HG03064 (cell line): ENCODE results near the gene MLEC.
A peak's percentile ranks its signal among the peaks of the same experiment; 100 is the strongest.

ENCODE experiments used
- ATAC-seq: cut with Tn5 transposase; IDR thresholded peaks from one replicate; pipeline ENCODE4 v1.9.1; 2021; ENCODE audit warnings: low read depth; ENCODE audit not compliant: unreplicated experiment

MLEC gene

GRCh38 chr12:120686690-120687577 lies at the start of gene MLEC:
TSS of gene MLEC (plus strand) at chr12:120687149. CDS start at chr12:120687297, 148 bp downstream.
- ATAC-seq = peak; percentile 59

GRCh38 chr12:120639771-120640721 lies 46.9 kb upstream of the MLEC start, which contains the start of gene CABP1:
TSS of gene CABP1 (plus strand) at chr12:120640626. CDS start at chr12:120640686, 60 bp downstream.
- ATAC-seq = no peak

- no peak for ATAC-seq
These were observed 45.8 kb upstream of the MLEC start for GRCh38 chr12:120640861-120641833.

GRCh38 chr12:120642121-120642520 lies 44.8 kb upstream of the MLEC start:
- no peak for ATAC-seq

GRCh38 chr12:120642826-120643225 lies 44.1 kb upstream of the MLEC start:
- ATAC-seq = no peak

- no peak for ATAC-seq
These were observed 43.4 kb upstream of the MLEC start for GRCh38 chr12:120643574-120643973.

GRCh38 chr12:120646044-120646443 lies 40.9 kb upstream of the MLEC start:
- no peak for ATAC-seq

GRCh38 chr12:120647375-120647755 lies 39.6 kb upstream of the MLEC start:
- no peak for ATAC-seq

- ATAC-seq = no peak
These were observed 37.3 kb upstream of the MLEC start for GRCh38 chr12:120649442-120650232.

GRCh38 chr12:120650233-120650690 lies 36.7 kb upstream of the MLEC start:
- ATAC-seq = no peak

- no peak for ATAC-seq
These were observed 35.1 kb upstream of the MLEC start for GRCh38 chr12:120651821-120652220.

- ATAC-seq = no peak
These were observed 34.1 kb upstream of the MLEC start for GRCh38 chr12:120652656-120653435.

GRCh38 chr12:120653611-120654010 lies 33.3 kb upstream of the MLEC start:
- no peak for ATAC-seq

GRCh38 chr12:120654656-120655055 lies 32.3 kb upstream of the MLEC start:
- ATAC-seq = no peak

- ATAC-seq = no peak
These were observed 30.9 kb upstream of the MLEC start for GRCh38 chr12:120656008-120656407.

GRCh38 chr12:120658286-120659150 lies 28.4 kb upstream of the MLEC start:
- ATAC-seq = no peak

GRCh38 chr12:120659151-120659525 lies 27.8 kb upstream of the MLEC start:
- no peak for ATAC-seq
